ENCODE data around the gene TLX2. TPM values are rescaled to one million over a fixed set of nuclear protein-coding genes. Genes with fewer than 3 reads are reported as not detected.
A peak's percentile ranks its signal among the peaks of the same experiment; 100 is the strongest.

Gene TLX2
- total and polyA plus RNA-seq, 2 of the 13 experiments (the other 11 are each of a cell fraction or from before 2014, with no cell fraction given), result 0.05 to 0.20 TPM

- TF ChIP-seq ZBTB40 (IDR thresholded peaks at IDR 0.05) (no peak), ZBTB40 (CRISPR knock-in tag; IDR thresholded peaks at IDR 0.05) (0 out of 2 replicates have a peak, but pooled peaks have one; percentile 7), ZKSCAN8 (CRISPR knock-in tag; IDR thresholded peaks at IDR 0.05; ENCODE audit: borderline replicate concordance) (no peak), BRCA1 (CRISPR knock-in tag; IDR thresholded peaks at IDR 0.05) (no peak), ZNF790 (CRISPR knock-in tag; IDR thresholded peaks at IDR 0.05; ENCODE audit: borderline replicate concordance) (no peak), ZBTB20 (CRISPR knock-in tag; IDR thresholded peaks at IDR 0.05; ENCODE audit: borderline replicate concordance, low read depth) (no peak), MAF1 (CRISPR knock-in tag; IDR thresholded peaks at IDR 0.05; ENCODE audit: borderline replicate concordance) (no peak), SKIL (CRISPR knock-in tag; IDR thresholded peaks at IDR 0.05; ENCODE audit: borderline replicate concordance) (no peak), HMGXB4 (CRISPR knock-in tag; IDR thresholded peaks at IDR 0.05; ENCODE audit: borderline replicate concordance in 1 of 2, low read depth in 1 of 2) (no peak), PCBP1 (IDR thresholded peaks at IDR 0.05; ENCODE audit: borderline replicate concordance, low read depth, low read length) (0 out of 2 replicates have a peak, but pooled peaks have one; percentile 36), ZNF12 (CRISPR knock-in tag; IDR thresholded peaks at IDR 0.05) (no peak), ZSCAN20 (CRISPR knock-in tag; IDR thresholded peaks at IDR 0.05; ENCODE audit: borderline replicate concordance) (peak; percentile 86; the same call in 1 of the 2 replicates), NR2C2 (CRISPR knock-in tag; IDR thresholded peaks at IDR 0.05; ENCODE audit: borderline replicate concordance) (peak; percentile 33; the same call in 1 of the 2 replicates), TP53 (CRISPR knock-in tag; conservative IDR thresholded peaks at IDR 0.05) (no peak)
Measured at GRCh38 chr2:74548900-74549826, 34.9 kb downstream of the TLX2 start (continued).

Measured in HepG2 (cell line).